GM18861 (cell line): ENCODE results near the gene RBBP8.
"Not testable (repeated sequence)": the region's sequence is repeated elsewhere in the genome, so short reads cannot be mapped to it uniquely, and the experiment has no call there.

ENCODE experiments used
- ATAC-seq: cut with Tn5 transposase; IDR thresholded peaks from one replicate; pipeline ENCODE4 v1.9.1; 2021; ENCODE audit not compliant: unreplicated experiment

The RBBP8 gene

GRCh38 chr18:22933206-22933965 lies at the start of gene RBBP8:
Gene RBBP8 (plus strand): TSS chr18:22933328. CDS start chr18:22936852, 3,524 bp downstream.
- peak; percentile 53 for ATAC-seq

DNA sequence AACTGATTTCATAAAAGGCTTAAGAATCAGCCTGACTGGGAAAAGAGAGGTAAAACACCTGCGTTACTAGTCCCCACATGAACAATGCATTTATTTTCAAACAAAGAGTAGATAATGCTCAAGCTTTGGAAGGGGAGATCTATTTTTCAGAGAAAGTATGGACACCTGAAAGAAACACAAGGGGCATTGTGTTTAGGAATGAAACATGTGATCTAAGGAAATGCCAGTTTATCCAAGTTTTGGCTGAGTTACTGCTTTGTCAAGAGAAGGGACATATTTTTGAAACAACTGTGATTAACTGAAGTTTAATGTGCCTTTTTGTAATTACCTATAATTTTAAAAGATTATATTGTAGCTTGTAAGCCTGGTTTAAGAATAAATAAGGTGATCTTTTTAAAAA lies 49.3 kb upstream of the RBBP8 start:
- no peak for ATAC-seq

DNA sequence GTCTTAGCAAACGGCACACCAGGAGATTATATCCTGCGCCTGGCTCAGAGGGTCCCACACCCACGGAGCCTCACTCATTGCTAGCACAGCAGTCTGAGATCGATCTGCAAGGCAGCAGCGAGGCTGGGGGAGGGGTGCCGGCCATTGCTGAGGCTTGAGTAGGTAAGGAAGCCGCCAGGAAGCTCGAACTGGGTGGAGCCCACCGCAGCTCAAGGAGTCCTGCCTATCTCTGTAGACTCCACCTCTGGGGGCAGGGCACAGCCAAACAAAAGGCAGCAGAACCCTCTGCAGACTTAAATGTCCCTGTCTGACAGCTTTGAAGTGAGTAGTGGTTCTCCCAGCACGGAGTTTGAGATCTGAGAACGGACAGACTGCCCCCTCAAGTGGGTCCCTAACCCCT lies 47.4 kb upstream of the RBBP8 start:
- ATAC-seq = not testable (repeated sequence)

GRCh38 chr18:22899421-22899820 lies 33.7 kb upstream of the RBBP8 start:
- no peak for ATAC-seq

DNA sequence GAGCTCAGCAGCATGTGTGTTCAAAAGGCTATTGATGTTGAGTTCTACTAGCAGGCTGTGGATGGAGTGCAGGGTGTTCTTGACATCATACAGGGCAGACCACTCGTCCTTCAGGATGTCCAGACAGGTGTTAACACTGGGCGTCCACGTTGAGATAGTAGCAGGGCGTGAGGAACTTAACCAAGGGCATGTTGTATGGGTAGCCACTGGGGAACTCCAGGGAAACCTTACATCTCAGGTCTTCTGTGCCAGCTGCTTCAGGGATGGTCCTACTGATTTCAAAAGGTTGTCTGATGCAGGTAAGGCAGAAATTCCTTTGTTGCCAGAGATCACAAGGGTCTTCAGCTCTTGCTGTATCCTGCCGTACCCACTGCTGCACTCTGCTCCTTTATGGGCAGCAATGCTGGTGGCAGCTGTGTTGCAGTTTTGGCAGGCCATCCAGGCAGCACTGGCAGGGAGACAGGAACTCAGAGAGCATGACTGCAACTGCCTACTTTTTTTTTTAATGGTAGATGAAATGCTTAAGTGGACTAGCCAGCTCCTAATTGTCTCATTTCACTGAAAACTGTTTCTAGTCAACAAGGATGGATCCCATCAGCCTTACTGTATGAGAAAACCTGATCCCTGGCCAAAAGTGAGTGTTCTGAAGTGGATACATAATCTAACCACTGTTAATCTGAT lies 32.4 kb upstream of the RBBP8 start:
- no peak for ATAC-seq

- ATAC-seq = no peak
Measured at GRCh38 chr18:22902093-22902492, 31.0 kb upstream of the RBBP8 start.

- ATAC-seq = not testable (repeated sequence)
Measured at GRCh38 chr18:22903248-22903647, 29.9 kb upstream of the RBBP8 start.

DNA sequence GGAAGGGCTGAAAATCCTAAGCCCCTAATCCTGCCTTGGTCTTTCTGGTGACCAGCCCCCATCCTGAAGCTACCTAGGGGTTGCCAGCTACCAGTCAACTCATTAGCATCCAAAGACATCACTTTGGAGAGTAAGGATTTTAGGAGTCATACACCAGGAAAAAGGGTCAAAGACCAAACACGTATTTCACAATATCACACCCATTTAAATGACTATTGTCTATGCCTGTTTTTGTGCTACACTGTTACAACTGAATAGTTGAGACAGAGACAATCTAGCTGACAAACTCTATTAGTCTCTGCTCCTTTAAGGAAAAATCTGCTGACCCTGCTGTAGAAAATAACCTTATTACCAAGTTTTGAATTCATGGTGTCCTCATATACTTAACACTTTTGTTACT lies 21.0 kb upstream of the RBBP8 start:
- ATAC-seq = no peak

DNA sequence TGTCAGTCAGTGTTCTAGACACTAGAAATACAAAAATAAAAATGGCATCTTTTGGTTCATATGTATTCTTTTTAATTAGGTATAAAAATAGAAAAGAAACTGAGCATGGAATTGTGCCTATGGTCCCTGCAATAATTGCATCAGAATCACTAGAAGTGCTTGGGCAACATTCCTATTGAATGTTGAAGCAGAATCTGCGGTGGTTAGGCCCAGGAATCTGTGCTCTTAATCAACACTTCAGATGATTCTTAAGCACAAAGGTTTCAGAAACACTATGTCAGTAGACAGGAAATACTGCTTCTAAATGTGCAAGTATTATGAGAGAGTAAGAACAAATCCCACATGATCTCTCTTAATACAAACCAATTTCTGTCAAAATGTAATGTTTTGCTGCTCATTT lies 20.3 kb upstream of the RBBP8 start:
- no peak for ATAC-seq

GRCh38 chr18:22913861-22914260 lies 19.3 kb upstream of the RBBP8 start:
- no peak for ATAC-seq

DNA sequence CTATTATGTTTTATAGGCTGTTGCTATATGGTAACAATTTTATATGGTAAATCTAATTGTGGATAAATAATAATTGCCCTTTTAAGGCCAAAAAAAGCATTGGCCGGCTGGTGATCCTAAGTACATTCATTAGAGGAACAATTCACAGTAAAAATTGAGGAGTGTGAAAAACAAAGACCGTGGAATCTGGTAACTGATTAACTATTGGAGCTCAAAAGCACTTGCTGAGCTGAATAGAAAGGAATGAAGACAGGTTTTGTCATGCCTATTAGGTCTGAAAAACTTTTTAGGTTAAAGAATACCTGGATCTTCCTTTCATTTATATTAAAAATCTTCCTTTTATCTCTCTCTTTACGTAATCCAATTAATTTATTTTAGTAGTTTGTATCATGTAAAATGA lies 18.5 kb upstream of the RBBP8 start:
- no peak for ATAC-seq

GRCh38 chr18:22915337-22915736 lies 17.8 kb upstream of the RBBP8 start:
- no peak for ATAC-seq

DNA sequence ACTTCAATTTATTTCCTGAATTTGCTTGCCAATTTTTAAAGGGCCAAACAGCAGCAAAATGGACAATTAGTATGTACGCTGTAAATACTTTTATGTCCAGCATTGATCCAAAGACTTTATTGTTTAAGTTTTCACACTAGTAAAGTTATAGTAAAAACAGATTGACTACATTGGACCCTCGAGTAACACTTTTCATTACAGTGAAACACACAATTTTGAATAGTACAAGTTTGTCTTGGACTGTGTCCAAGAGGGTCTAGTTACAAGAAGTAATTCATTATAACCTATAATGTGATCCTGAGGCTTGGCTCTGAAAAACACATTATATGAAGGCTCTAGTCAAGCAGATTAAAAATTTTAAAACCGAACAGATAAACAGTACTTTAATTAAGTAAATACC lies 11.4 kb upstream of the RBBP8 start:
- ATAC-seq = no peak

GRCh38 chr18:22924589-22924988 lies 8.5 kb upstream of the RBBP8 start:
- no peak for ATAC-seq

DNA sequence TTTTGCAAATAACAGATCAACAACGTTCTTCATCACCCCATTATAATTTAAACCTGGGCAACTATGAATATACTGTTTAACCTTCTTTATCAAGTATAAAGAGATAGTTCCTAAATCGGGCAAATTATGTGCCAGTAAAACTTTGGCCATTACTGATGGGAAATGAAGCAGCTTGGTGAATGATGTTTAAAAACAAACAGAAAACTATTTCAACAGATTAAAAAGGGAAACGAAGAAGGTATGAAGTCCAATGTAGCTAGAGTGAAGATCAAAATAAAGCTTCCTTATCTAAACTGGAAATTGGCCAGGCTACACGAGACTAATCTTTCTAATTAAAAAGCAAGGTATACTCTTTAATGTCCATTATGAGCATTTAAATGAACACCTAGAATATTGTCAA lies 6.7 kb upstream of the RBBP8 start:
- no peak for ATAC-seq

DNA sequence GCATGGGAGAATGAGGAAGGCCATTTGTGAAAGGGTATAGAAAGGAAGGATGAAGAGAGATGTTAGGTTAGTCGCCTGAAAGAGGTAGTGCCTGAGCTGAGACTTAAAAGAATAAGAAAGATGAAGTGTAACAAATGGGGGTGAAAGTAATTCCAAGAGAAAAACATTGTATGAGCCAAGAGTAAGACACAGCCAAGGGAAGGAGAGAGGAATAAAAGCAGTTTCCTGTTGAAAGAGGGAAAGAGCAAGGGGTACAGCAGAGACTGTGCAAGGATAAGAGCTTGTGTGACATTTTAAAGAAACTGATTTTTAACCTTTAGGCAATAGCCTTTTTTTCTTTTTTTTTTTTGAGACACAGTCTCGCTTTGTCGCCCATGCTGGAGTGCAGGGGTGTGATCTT lies 4.8 kb upstream of the RBBP8 start:
- no peak for ATAC-seq

DNA sequence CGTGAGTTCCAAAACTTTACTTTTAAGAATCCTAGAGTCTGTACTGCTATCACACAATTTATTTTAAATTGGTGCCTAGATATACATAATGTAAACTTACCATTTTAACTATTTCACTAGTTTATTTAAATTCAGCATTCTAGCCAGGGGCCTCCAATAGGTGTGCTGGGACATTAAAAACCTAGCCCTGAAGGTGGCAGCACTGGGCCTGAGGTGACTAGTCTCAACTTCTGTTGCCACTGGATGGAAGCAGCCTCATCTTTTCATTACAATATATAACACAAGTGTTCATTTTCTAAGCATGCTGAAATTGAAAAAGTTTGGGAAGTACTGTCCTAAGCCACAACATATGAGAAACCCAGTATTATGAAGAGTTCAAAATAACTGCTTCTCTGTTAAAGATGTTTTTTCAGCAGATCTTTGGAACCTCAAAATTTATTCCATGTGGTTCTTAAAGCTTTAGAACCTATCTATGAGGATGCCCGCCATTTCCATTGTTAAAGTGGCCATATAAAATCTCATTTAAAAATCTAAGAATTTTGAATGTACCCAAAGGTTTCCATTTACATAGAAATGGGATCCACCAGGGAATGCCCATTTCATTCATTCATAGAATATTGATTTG lies 2.9 kb upstream of the RBBP8 start:
- ATAC-seq = peak; percentile 36

- ATAC-seq = peak; percentile 23
Measured at GRCh38 chr18:22932885-22933205, 283 bp upstream of the RBBP8 start.

DNA sequence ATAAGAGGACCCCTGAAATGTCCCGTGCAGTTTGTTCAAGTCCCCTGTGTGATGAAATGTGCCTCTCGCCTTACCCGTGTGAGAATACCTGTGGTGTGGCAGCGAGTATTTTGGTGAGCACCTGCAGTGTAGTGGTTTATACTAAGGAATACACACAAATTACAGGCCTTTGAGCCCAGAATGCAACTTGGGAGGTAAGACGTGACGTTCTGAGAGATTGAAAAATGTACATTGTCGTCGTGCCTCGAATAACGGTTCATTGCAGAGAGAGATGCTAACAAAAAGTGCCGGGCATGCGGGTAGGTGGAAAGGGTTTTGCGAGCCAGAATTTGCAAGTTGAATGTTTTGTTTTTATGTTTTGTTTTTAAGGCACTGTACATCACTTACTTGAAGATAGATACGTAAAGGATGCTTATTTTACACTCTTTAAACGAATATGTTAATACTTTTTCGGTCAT lies 867 bp downstream of the RBBP8 start:
- no peak for ATAC-seq

DNA sequence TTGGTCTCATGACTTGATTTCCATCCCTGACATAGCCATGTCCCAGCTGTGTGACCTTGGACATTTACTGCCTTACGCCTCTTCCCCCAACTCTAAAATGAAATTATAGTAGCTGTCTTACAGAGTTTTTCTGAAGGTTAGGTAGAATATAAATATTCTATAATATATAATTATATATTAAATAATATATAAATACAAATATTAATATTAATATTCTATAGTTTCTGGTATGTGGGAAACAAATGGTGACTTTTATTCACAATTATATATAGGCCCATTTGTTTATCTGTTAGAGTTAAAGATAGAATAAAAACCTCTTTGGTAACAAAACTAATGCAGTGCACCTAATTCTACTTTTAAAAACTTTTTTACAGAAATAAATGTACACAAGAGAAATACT lies 1.7 kb downstream of the RBBP8 start:
- ATAC-seq = no peak

- no peak for ATAC-seq
Measured at GRCh38 chr18:22935431-22935830, 2.3 kb downstream of the RBBP8 start.

DNA sequence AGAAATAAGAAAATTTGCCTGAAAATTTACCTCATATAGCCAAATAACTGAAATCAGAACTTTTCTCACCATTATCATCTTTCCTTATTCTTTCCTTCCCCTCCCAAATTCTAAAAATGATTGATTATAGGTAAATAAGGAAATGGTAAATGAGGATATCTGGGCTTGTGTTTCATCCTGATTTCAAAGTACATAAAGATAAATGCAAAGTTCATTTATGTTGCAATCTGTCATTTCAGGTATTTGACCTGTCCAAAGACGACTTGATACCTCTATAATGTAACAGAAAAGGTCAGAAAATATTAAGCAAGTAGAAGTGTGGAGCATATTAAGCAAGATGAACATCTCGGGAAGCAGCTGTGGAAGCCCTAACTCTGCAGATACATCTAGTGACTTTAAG lies 3.4 kb downstream of the RBBP8 start:
- ATAC-seq = no peak
